Mesenchymal stem cell (in vitro differentiated cells and primary cell): ENCODE data around the gene TBC1D12.

Source experiments
- DNase-seq: peaks from one replicate; pipeline ENCODE4 v3.0.0-alpha.2; 2013
- H2AFZ ChIP-seq: one replicate; pipeline ENCODE4 v1.6.1; 2013; ENCODE audit warnings: low read depth, mild to moderate bottlenecking, control low read depth, inconsistent platforms, low read length, moderate library complexity
- H2AK5ac ChIP-seq: 2 replicates; pipeline ENCODE4 v1.6.1; 2013; ENCODE audit warnings: low read length, moderate library complexity, mild to moderate bottlenecking, inconsistent platforms; ENCODE audit not compliant: severe bottlenecking
- H2BK120ac ChIP-seq: one replicate; pipeline ENCODE4 v1.6.1; 2013; ENCODE audit warnings: low read depth, mild to moderate bottlenecking, inconsistent platforms, low read length, moderate library complexity
- H2BK12ac ChIP-seq, 2 experiments: one replicate each; pipeline ENCODE4 v1.6.1; 2013; ENCODE audit warnings: inconsistent platforms in 2 of 2, low read length in 2 of 2, mild to moderate bottlenecking in 2 of 2, moderate library complexity in 2 of 2, control low read depth in 1 of 2
- H2BK15ac ChIP-seq: one replicate; pipeline ENCODE4 v1.6.1; 2013; ENCODE audit warnings: mild to moderate bottlenecking, low read depth, inconsistent platforms; ENCODE audit not compliant: poor library complexity, severe bottlenecking
- H2BK5ac ChIP-seq: 2 replicates; pipeline ENCODE4 v1.6.1; 2013; ENCODE audit warnings: low read depth, mild to moderate bottlenecking, low read length, control low read depth, inconsistent platforms; ENCODE audit not compliant: poor library complexity, severe bottlenecking
- H3K14ac ChIP-seq, 2 experiments: one replicate each; pipeline ENCODE4 v1.6.1; 2013; ENCODE audit warnings: inconsistent platforms in 2 of 2, low read length in 2 of 2, control low read depth in 1 of 2, mild to moderate bottlenecking in 1 of 2, moderate library complexity in 1 of 2
- H3K18ac ChIP-seq, 2 experiments: one replicate each; pipeline ENCODE4 v1.6.1; 2013; ENCODE audit warnings: inconsistent platforms in 2 of 2, low read length in 2 of 2, control low read depth in 1 of 2, low read depth in 1 of 2, mild to moderate bottlenecking in 1 of 2
- H3K23ac ChIP-seq, 2 experiments: one replicate each; pipeline ENCODE4 v1.6.1; 2013; ENCODE audit warnings: inconsistent platforms in 2 of 2, low read length in 2 of 2, mild to moderate bottlenecking in 2 of 2, moderate library complexity in 2 of 2, control low read depth in 1 of 2
- H3K27ac ChIP-seq: 2 replicates; pipeline ENCODE4 v1.5.1; 2013; ENCODE audit warnings: mild to moderate bottlenecking, moderate library complexity, low read length, control low read depth, inconsistent platforms; ENCODE audit not compliant: poor library complexity, severe bottlenecking
- H3K27me3 ChIP-seq, 2 experiments: 2 replicates each; pipeline versions ENCODE4 v1.6.1 to v1.7.0; 2013; ENCODE audit warnings: low read length in 2 of 2, mild to moderate bottlenecking in 2 of 2, moderate library complexity in 2 of 2, control low read depth in 1 of 2, inconsistent platforms in 1 of 2; ENCODE audit not compliant: control insufficient read depth in 1 of 2, insufficient read depth in 1 of 2
- H3K36me3 ChIP-seq, 2 experiments: 2 replicates each; pipeline versions ENCODE4 v1.6.1 to v1.7.0; 2013; ENCODE audit warnings: low read length in 2 of 2, control low read depth in 1 of 2, inconsistent platforms in 1 of 2, low read depth in 1 of 2, mild to moderate bottlenecking in 1 of 2; ENCODE audit not compliant: insufficient read depth in 2 of 2, control insufficient read depth in 1 of 2
- H3K4ac ChIP-seq, 2 experiments: one replicate each; pipeline ENCODE4 v1.6.1; 2013; ENCODE audit warnings: inconsistent platforms in 2 of 2, low read length in 2 of 2, mild to moderate bottlenecking in 2 of 2, moderate library complexity in 2 of 2, control low read depth in 1 of 2, low read depth in 1 of 2
- H3K4me1 ChIP-seq: 2 replicates; pipeline ENCODE4 v1.6.1; 2013; ENCODE audit warnings: low read depth, low read length, control low read depth; ENCODE audit not compliant: control insufficient read depth, insufficient read depth
- H3K4me2 ChIP-seq: 2 replicates; pipeline ENCODE4 v1.6.1; 2013; ENCODE audit warnings: low read length, mild to moderate bottlenecking, inconsistent platforms; ENCODE audit not compliant: poor library complexity, severe bottlenecking
- H3K4me3 ChIP-seq, 2 experiments: 2 replicates each; pipeline versions ENCODE4 v1.5.1 to v1.7.0; 2013; ENCODE audit warnings: low read length in 2 of 2, mild to moderate bottlenecking in 2 of 2, control low read depth in 1 of 2, low read depth in 1 of 2; ENCODE audit not compliant: insufficient read depth in 1 of 2
- H3K79me1 ChIP-seq: replicated peaks from 2 replicates; pipeline ENCODE4 v1.6.1; 2013; ENCODE audit warnings: mild to moderate bottlenecking, control low read depth, low read length, inconsistent platforms; ENCODE audit not compliant: poor library complexity, severe bottlenecking
- H3K9ac ChIP-seq: 2 replicates; pipeline ENCODE4 v1.7.0; 2013; ENCODE audit warnings: mild to moderate bottlenecking, low read length, moderate library complexity
- H3K9me3 ChIP-seq: 2 replicates; pipeline ENCODE4 v1.7.0; 2013; ENCODE audit warnings: mild to moderate bottlenecking, low read length; ENCODE audit not compliant: control insufficient read depth
- H4K8ac ChIP-seq: one replicate; pipeline ENCODE4 v1.6.1; 2013; ENCODE audit warnings: inconsistent platforms, mild to moderate bottlenecking, low read length, moderate library complexity
- H4K91ac ChIP-seq: one replicate; pipeline ENCODE4 v1.6.1; 2013; ENCODE audit warnings: mild to moderate bottlenecking, low read length, inconsistent platforms
- WGBS: methylation state at CpG from one replicate; pipeline ENCODE4 v1.1.7; 2013; ENCODE audit warnings: mixed read lengths; 5-methylcytosine and 5-hydroxymethylcytosine counted together

TBC1D12 gene

DNA sequence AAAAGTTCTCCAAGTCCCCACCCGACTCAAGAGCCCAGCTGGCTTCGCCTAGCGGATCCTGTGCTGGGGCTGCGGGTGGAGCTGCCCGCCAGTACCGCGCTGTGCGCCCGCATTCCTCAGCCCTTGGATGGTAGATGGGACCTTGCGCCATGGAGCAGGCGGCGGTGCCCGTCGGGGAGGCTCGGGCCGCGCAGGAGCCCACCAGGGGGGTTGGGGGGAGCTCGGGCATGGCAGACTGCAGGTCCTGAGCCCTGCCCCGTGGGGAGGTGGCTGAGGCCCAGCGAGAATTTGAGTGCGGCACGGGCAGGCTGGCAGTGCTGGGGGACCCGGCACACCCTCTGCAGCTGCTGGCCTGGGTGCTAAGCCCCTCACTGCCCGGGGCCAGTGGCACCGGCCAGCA is 57.0 kb downstream of the TBC1D12 start:
- H3K4me2 ChIP-seq = no peak overlapping the region
- no peak overlapping the region for H2AK5ac ChIP-seq
- H3K4ac ChIP-seq = no peak overlapping the region
- no peak overlapping the region for H2AFZ ChIP-seq
- H2BK15ac ChIP-seq = no peak overlapping the region
- DNase-seq = no peak
- 99% methylated on average over 25 of the region's 25 CpGs for WGBS
- H3K23ac ChIP-seq = no peak overlapping the region
- no peak overlapping the region for H3K4me3 ChIP-seq
- H4K91ac ChIP-seq = no peak overlapping the region
- peaks cover 41% of the 10 kb centered on the region for H3K9me3 ChIP-seq
- H3K36me3 ChIP-seq = peaks cover 5 to 18% of the 10 kb centered on the region in 2 experiments
- H2BK120ac ChIP-seq = no peak overlapping the region
- H3K18ac ChIP-seq = no peak overlapping the region
- H2BK5ac ChIP-seq = no peak overlapping the region
- H4K8ac ChIP-seq = no peak overlapping the region
- no peak overlapping the region for H2BK12ac ChIP-seq
- no peaks in the 10 kb centered on the region for H3K4me1 ChIP-seq
- H3K27ac ChIP-seq = no peak overlapping the region
- H3K27me3 ChIP-seq = no peaks in the 10 kb centered on the region
- H3K79me1 ChIP-seq = peaks cover 33% of the 10 kb centered on the region
- H3K14ac ChIP-seq = no peak overlapping the region
- no peak overlapping the region for H3K9ac ChIP-seq

DNA sequence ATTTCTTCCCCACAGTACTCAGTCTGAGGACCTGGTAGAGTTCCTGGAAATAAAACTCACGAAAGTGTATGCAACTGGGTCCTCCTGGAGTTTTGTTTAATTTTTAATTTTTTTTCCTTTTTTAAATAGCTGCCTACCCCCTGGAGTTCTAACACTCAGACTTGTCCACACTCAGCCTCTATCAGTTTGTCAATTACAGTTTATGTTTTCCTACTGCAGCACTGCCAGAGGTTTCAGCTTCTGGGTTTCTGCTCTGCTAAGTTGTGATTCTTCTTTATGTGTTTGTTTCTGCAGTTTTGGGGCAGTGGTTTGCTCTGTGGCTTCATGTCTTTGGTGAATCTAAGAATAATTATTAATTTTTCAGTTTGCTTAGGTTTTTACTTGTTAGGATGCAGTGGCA is 59.2 kb downstream of the TBC1D12 start:
- Histone ChIP-seq H3K27ac (no peak overlapping the region), H3K79me1 (peaks cover 29% of the 10 kb centered on the region), H3K4me3 (no peak overlapping the region), H3K9ac (no peak overlapping the region), H2BK120ac (no peak overlapping the region), H3K4me2 (no peak overlapping the region), H4K8ac (no peak overlapping the region), H3K4ac (no peak overlapping the region), H3K27me3 (no peaks in the 10 kb centered on the region), H2AFZ (no peak overlapping the region), H2AK5ac (no peak overlapping the region), H3K9me3 (peaks cover 38% of the 10 kb centered on the region), H3K18ac (no peak overlapping the region), H2BK5ac (no peak overlapping the region), H2BK15ac (no peak overlapping the region), H3K4me1 (no peaks in the 10 kb centered on the region), H3K36me3 (peaks cover 5 to 15% of the 10 kb centered on the region in 2 experiments), H3K23ac (no peak overlapping the region), H2BK12ac (no peak overlapping the region), H4K91ac (no peak overlapping the region), H3K14ac (no peak overlapping the region)
- WGBS = no CpG with 5 or more reads among the region's 1 CpG
- no peak for DNase-seq

DNA sequence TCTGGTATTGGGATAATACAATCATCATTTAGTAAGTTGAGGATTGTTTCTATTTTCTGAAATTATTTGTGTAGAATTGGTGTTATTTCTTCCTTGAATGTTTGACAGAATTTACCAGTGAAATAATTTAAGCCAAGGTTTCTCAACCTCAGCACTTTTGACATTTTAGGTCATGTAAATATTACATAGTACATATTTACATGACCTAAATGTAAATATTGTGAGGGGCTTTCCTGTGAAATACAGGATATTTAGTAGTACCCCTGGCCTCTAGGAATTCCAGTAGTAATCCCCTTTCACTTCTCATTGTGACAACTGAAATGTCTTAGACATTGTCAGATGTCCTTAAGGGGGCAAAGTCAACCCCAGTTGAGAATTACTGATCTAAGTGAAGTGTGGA is 59.8 kb downstream of the TBC1D12 start:
- H2BK5ac ChIP-seq = no peak overlapping the region
- H3K27me3 ChIP-seq = no peaks in the 10 kb centered on the region
- no peak overlapping the region for H3K9ac ChIP-seq
- no peak overlapping the region for H2AFZ ChIP-seq
- H3K79me1 ChIP-seq = peaks cover 27% of the 10 kb centered on the region
- no peak overlapping the region for H2BK15ac ChIP-seq
- H3K4ac ChIP-seq = no peak overlapping the region
- no peak overlapping the region for H3K23ac ChIP-seq
- H3K14ac ChIP-seq = no peak overlapping the region
- H2BK120ac ChIP-seq = no peak overlapping the region
- no peaks in the 10 kb centered on the region for H3K4me1 ChIP-seq
- no peak overlapping the region for H4K91ac ChIP-seq
- peaks cover 5 to 15% of the 10 kb centered on the region in 2 experiments for H3K36me3 ChIP-seq
- H4K8ac ChIP-seq = no peak overlapping the region
- no peak overlapping the region for H3K4me2 ChIP-seq
- H3K4me3 ChIP-seq = no peak overlapping the region
- H2AK5ac ChIP-seq = no peak overlapping the region
- no peak overlapping the region for H3K18ac ChIP-seq
- peaks cover 35% of the 10 kb centered on the region for H3K9me3 ChIP-seq
- no peak overlapping the region for H2BK12ac ChIP-seq
- H3K27ac ChIP-seq = no peak overlapping the region
- DNase-seq = no peak

DNA sequence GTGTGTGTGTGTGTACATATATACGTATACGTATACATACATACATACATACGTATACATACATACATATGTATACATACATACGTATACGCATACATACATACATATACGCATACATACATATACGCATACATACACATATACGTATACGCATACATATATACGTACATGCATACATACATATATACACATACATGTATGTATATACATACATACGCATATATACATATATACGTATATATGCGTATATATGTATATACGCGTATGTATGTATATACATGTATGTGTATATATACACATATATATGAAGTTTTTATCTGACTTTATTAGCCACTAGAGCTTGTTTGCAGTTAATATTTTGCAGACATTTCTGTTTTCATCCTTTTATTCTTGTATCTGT is 63.3 kb downstream of the TBC1D12 start:
- Histone ChIP-seq H4K8ac (no peak overlapping the region), H2AFZ (no peak overlapping the region), H3K4ac (no peak overlapping the region), H3K18ac (no peak overlapping the region), H3K9me3 (peaks cover 26% of the 10 kb centered on the region), H3K9ac (no peak overlapping the region), H3K36me3 (no peaks in the 10 kb centered on the region), H3K14ac (no peak overlapping the region), H3K79me1 (peaks cover 16% of the 10 kb centered on the region), H3K4me1 (no peaks in the 10 kb centered on the region), H2AK5ac (no peak overlapping the region), H3K27me3 (no peaks in the 10 kb centered on the region), H2BK15ac (no peak overlapping the region), H2BK120ac (no peak overlapping the region), H3K4me3 (no peak overlapping the region), H4K91ac (no peak overlapping the region), H3K4me2 (no peak overlapping the region), H3K27ac (no peak overlapping the region), H2BK12ac (no peak overlapping the region), H2BK5ac (no peak overlapping the region), H3K23ac (no peak overlapping the region)
- WGBS = 91% methylated on average over 10 of the region's 15 CpGs
- DNase-seq = no peak
